ENCODE results near the gene MOCS1.

Gene MOCS1

DNA sequence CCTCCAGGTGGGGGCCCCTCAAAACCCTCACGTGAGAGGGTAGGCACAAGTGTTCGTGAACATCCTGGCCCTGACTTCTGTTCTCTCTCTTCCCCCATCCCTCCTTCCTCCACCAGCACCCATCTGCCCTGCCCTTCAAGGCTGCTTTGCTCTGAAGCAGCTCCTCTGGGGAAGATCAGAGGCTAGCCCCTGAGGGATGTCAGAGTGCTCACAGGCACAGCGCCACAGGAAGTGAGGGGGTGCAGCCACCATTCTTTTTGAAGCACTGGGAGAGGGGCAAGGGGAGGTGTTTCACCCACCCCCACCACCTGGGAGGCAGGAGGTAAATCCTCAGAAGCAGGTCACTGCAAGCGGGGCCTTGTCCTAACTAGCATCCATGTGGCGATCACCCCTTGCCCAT is 11.4 kb downstream of the MOCS1 start:
- DNase-seq = no peak

- no peak for DNase-seq
These were observed 14.1 kb downstream of the MOCS1 start for GRCh38 chr6:39920157-39920556.

- DNase-seq = no peak
These were observed 15.4 kb downstream of the MOCS1 start for GRCh38 chr6:39918831-39919230.

DNA sequence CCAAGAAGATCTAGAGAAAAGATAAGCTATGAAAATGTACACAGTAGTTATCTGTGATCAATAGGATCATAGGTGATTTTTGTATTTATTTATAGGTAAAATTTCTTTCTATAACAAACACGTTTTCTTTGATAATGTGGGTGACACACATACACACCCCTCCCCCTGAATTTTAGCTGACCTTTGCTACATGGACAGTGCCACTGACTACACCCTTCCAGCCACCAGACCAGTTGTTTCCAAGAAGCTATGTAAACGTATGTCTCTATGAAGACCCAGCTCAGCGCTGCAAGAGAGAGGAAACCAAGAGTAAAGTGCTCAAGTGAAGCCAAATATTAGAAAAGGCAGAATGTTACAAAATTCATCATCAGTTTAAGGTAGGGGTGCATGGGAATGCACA is 16.3 kb downstream of the MOCS1 start:
- DNase-seq = no peak

DNA sequence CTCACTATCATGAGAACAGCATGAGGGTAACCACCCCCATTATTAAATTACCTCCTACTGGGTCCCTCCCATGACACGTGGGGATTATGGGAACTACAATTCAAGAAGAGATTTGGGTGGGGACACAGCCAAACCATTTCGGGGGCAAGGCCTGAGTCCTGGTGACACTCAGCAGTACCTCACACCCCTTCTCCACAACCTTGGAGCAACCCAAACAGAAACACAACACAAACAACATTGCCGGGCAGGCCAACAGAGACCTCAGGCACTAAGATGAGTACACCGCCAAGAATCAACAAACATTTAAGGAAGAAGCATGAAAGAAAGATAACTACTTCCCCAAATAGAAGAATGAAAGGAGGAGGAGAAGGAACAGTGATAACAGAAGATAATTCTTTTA is 16.9 kb downstream of the MOCS1 start:
- no peak for DNase-seq

DNA sequence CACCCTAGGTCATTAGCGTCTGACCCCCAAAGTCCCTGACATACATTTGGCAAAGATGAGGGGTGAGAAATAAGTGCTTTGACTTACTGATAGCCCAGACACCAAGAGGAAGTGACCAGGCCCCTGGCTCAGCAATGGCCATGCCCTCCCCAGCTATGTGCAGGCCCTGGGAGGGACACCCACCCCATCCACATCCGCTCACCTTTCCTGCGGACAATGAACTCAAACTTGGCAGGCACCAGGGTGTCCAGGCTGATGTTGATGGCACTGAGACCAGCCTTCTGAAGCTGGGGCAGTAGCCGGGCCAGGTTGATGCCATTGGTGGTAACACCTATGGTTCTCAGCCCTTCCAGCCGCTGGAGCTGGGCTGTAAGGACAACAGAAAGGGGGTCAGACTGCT is 18.4 kb downstream of the MOCS1 start:
- DNase-seq = no peak

DNA sequence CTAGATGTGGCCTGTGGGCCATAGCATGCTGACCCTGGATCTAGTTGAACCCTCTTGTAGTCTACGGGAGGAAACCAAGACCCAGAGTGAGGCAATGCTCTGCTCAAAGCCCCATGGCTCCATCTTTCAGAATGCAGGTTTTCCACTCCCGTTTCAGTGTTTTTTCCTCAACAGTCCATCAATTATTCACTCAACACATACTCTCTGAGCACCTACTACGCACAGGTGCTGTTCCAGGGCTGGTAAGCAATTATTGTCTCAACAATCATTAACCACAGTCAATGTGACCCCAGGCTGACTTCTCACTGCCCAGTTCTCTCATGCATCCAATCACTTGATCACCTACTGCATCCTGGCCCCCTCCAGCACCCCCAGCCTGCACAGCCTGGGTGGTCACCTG is 20.0 kb downstream of the MOCS1 start:
- DNase-seq = no peak

DNA sequence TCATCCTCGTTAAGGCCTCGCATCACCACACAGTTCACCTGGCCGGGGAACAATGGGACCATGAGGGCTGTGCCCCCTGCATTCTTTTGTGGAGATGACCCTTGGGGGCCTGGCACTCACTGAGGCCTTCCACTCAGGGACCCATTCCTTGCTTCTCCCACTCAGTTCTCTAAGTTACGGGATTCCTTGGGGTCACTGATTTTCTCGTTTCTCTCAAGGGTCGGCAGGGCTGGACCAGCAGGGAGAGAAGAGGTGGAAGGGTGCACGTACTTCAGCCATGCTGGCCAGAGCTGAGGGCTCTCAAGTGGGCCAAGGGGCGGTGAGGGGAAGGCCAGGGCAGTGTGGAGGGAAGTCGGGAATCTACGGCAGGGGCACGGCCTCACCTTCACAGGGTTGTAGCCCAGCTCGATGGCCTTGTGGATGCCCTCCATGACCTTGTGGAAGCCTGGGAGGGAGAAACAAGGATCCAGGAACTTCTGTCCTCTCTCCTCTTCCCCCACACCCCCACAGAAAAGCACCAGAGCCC is 20.8 kb downstream of the MOCS1 start:
- no peak for DNase-seq

DNA sequence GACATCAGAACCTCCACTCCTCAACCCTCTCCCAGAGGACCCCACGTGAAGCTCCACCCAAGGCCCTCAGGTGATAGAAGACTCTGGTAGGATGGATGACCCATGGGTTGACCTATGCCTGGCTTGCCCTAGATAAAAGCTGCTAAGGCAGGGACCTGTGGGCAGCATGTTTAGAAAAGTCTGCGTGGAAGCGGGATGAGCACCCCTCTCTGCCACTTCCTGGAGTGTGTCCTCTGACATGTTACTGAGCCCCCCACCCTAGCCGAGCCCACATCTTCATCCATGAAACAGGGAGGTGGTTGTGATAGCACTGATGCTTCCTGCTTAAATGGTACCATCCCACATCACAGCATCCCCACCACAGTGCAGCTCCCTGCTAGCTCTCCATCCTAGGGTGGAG is 21.8 kb downstream of the MOCS1 start:
- no peak for DNase-seq

DNA sequence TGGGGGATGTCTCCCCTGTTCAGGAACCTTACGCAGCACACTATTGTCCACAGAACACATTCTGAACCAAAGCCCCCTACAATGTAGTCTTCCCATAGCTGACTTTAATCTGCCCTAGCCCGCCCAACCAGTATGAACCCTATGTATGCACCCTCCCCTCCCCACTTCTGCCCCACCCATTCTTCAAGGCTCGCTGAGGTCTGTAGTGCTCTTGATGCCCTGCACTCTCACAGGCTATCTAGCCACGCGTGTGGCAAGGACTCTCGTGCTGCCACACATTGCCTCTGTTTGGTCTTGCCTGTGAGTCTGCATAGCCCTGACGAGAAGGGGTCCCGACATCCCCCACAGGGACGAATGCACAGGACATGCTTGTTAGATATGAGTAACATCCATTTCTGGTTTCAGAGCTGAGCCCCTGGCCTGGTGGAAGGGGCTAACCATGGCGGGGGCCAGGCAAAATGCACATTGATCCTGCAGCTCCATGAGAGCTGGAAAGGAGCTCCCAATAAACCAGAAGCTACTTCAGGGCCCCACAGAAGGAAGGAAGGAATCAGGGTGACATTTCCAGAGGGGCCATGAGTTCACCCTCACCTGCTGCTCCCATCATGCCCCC is 22.6 kb downstream of the MOCS1 start:
- DNase-seq = no peak

GRCh38 chr6:39910744-39911143 is 23.5 kb downstream of the MOCS1 start:
- no peak for DNase-seq

GRCh38 chr6:39910164-39910563 is 24.1 kb downstream of the MOCS1 start:
- no peak for DNase-seq

- DNase-seq = no peak
These were observed 24.6 kb downstream of the MOCS1 start for GRCh38 chr6:39909701-39910100.

DNA sequence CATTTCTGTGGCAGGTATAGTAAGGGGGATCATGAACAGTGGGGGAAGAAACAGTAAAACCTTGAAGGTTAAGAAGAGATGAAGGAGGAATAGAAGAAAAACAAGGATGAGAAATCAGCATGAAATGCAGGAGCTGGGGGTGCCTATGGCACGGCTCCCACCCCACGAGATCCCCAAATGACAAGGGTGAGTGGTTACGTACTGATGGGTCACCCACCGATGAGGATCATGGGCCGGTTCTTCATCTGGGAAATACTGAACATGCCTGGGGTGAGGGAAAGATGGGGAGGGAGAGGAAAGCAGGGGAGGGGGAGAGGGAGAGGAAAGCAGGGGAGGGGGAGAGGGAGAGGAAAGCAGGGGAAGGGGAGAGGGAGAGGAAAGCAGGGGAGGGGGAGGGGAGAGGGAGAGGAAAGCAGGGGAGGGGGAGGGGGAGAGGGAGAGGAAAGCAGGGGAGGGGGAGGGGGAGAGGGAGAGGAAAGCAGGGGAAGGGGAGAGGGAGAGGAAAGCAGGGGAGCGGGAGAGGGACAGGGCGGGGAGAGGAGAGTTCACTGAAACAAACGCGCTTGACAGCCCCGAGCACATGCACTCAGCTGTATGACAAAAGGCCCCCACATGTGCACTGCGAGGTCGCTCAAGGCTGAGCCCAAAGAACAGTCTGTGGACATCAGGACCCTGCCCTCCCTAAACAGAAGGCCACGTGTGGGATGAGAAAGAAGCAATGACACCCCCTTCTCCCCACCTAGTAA is 25.3 kb downstream of the MOCS1 start:
- no peak for DNase-seq

- DNase-seq = no peak
These were observed 26.2 kb downstream of the MOCS1 start for GRCh38 chr6:39907871-39908575.

- no peak for DNase-seq
These were observed 27.9 kb downstream of the MOCS1 start for GRCh38 chr6:39906318-39906761.

GRCh38 chr6:39905640-39905975 is 28.7 kb downstream of the MOCS1 start:
- DNase-seq = no peak

- no peak for DNase-seq
These were observed 29.2 kb downstream of the MOCS1 start for GRCh38 chr6:39904946-39905639.

- no peak for DNase-seq
These were observed 30.6 kb downstream of the MOCS1 start for GRCh38 chr6:39903656-39904055.

GRCh38 chr6:39902786-39903465 is 31.3 kb downstream of the MOCS1 start:
- DNase-seq = no peak

- DNase-seq = no peak
These were observed 32.1 kb downstream of the MOCS1 start for GRCh38 chr6:39902136-39902535.

GRCh38 chr6:39901670-39902069 is 32.6 kb downstream of the MOCS1 start:
- no peak for DNase-seq

DNA sequence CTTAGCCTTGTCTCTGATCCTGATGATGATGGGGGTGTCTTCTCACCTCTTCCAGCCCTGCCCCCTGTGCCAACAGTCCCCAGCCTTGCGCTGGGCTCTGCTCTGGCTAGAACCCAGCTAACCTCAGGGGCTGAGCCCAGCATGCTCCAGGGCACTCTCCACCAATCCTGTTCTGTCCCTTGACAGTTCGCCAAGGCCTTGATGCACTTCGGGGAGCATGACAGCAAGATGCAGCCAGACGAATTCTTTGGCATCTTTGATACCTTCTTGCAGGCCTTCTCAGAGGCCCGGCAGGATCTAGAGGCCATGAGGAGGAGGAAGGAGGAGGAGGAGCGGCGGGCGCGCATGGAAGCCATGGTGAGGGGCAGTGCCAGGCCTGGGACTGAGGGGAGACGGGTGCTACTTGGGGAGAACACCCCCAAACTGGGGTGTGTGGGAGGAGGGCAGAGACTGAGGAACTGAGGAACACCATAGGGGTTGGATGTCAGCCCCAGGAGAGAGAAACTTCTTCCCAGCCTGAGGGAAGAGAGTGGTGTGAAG is 33.1 kb downstream of the MOCS1 start:
- no peak for DNase-seq
